ENCODE results near the gene TRPC3.

TRPC3 gene

DNA sequence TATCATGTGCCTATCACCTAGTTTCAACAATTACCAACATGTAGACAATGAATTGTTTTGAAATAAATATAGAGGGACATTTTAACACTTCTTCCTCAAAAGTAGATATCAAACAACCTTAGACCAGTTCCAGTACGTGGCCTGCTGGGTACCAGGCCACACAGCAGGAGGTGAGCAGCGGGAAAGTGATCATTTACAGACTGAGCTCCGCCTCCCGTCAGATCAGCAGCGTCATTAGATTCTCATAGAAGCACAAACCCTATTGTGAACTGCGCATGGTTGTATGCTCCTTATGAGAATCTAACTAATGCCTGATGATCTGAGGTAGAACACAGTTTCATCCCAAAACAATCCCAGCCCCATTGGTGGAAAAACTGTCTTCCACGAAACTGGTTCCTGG, 88.1 kb downstream of the TRPC3 start:
- H3K4me1 Mint-ChIP-seq = peaks cover 15% of the 10 kb centered on the region

DNA sequence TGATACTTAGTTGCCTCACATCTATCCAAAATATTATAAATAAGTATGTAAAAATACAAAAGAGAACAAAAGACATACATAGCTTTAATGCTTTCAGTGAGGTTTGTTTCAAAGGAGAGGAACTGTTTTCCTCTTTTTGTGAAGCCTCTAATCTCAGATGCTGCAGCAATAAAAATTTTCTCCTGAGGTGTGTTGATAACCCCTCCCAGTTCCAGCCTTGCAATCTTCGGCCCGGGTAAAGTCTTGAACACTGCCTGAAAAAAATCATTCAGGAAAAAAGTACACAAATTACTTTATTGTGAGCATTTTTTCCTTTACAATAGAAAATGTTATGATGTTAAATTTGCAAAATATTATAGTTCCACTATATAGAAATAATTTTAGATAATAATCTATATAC, 90.4 kb downstream of the TRPC3 start:
- Mint-ChIP-seq H3K27ac (no peak overlapping the region), H3K4me1 (peaks cover 10% of the 10 kb centered on the region), H3K9me3 (no peaks in the 10 kb centered on the region), H3K36me3 (peaks cover 11% of the 10 kb centered on the region), H3K27me3 (no peaks in the 10 kb centered on the region), H3K4me3 (no peak overlapping the region)

More for the DNA sequence above, 88.1 kb downstream of the TRPC3 start:
- Mint-ChIP-seq H3K9me3 (no peaks in the 10 kb centered on the region), H3K27me3 (no peaks in the 10 kb centered on the region), H3K36me3 (peaks cover 19% of the 10 kb centered on the region), H3K27ac (no peak overlapping the region), H3K4me3 (no peak overlapping the region)

DNA sequence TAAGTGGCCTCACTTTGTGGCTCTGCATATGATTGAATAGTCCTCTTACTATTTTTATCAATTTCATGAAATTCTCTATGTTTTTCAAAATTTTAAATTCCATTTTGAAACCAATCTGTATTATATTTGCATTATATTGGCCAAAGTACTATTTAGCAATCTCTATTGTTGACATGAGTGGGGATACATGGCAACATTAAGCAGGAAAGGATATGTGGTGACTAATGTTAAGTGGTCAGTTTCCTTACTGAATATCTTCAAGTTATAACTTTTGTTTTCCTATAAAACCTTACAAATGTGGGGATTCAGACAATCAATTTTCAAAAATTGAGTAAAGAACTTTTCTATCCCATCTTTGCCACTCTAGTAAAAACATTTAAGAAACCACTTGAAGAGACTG, 91.7 kb downstream of the TRPC3 start:
- Mint-ChIP-seq H3K27ac (no peak overlapping the region), H3K4me1 (peaks cover 4% of the 10 kb centered on the region), H3K9me3 (no peaks in the 10 kb centered on the region), H3K36me3 (peaks cover 3% of the 10 kb centered on the region), H3K4me3 (no peak overlapping the region), H3K27me3 (no peaks in the 10 kb centered on the region)

DNA sequence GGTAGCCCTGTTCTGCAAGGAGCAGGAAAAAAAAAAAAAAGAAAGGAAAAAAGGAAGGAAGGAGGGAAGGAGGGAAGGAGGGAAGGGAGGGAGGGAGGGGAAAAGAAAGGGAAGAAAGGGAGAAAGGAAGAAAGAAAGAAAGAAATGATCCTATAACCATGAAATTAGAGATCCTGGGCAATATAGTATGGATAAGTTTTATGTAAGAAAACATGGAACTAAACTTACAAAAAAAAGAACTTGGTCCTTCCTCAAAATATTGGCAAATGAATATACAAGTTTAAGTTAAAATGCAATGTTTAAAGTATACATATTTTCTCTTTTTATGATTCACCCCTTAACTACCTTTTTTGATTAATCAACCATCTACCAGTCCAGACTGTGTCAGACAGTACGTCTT, 100.5 kb downstream of the TRPC3 start:
- H3K4me1 Mint-ChIP-seq = no peaks in the 10 kb centered on the region
- H3K27me3 Mint-ChIP-seq = no peaks in the 10 kb centered on the region
- peaks cover 9% of the 10 kb centered on the region for H3K36me3 Mint-ChIP-seq
- no peaks in the 10 kb centered on the region for H3K9me3 Mint-ChIP-seq
- H3K4me3 Mint-ChIP-seq = no peak overlapping the region
- no peak overlapping the region for H3K27ac Mint-ChIP-seq

DNA sequence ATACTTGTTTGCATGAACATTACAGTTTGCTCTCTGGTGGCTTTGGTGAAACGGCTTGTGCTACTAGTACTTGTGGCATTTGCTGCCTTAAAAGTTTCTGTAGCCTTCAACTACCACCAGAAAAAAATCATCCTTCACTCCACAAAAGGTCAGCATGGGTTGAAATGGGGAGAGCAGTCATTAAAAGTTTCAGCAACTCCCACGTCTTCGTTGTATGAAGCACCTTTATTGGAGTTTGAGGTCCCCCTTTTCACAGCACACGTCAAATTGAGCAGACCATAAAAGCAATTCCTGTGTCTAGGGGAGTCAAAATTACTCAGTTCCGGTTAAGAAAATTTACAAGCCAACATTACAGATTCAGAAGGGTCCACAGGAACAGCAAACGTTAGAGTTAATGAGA, 105.2 kb downstream of the TRPC3 start:
- no peaks in the 10 kb centered on the region for H3K4me1 Mint-ChIP-seq
- no peak overlapping the region for H3K4me3 Mint-ChIP-seq

DNA sequence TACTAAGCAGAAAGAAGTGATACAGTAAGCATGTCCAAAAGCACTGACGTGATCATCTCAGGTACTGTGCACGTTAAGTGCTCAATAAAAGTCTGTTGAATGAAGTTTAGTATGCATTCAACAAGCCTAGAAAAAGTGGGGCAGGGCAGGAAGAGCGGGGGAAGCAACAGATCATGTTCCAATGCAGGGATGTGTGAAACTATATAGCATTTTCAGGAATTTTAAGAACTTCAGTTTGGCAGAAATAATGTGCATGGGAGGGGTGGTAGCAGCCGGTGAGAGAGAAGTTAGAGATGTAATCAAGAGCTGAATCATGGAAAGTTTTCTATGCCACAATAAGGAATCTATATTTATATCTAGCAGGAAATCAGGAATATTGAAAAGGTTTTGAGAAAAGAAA, 109.0 kb downstream of the TRPC3 start:
- Mint-ChIP-seq H3K27me3 (no peaks in the 10 kb centered on the region), H3K27ac (no peak overlapping the region), H3K4me1 (no peaks in the 10 kb centered on the region), H3K36me3 (peaks cover 23% of the 10 kb centered on the region), H3K9me3 (no peaks in the 10 kb centered on the region), H3K4me3 (no peak overlapping the region)

More for the DNA sequence above, 105.2 kb downstream of the TRPC3 start:
- Mint-ChIP-seq H3K9me3 (no peaks in the 10 kb centered on the region), H3K36me3 (peaks cover 18% of the 10 kb centered on the region), H3K27ac (no peak overlapping the region), H3K27me3 (no peaks in the 10 kb centered on the region)

DNA sequence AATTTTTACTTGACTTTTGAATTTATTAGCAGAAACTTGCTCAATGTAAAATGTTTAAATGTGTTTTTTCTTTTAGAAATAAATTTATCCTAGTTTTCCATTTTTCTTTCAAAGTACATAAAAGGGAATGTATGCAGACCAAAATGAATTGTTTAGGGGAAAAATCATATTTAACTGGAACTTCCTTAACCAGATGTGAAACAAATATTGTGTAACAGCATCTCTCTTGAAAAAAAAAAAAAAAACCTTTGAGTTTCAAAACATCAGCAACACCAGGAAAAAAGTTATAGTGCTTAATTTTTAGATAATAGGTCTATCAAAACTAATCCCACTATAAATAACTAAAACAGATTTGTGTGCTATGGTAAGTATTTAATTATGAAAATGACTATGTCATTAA, 113.7 kb downstream of the TRPC3 start:
- Mint-ChIP-seq H3K27ac (no peak overlapping the region), H3K36me3 (peaks cover 18% of the 10 kb centered on the region), H3K27me3 (no peaks in the 10 kb centered on the region), H3K4me1 (no peaks in the 10 kb centered on the region), H3K4me3 (no peak overlapping the region), H3K9me3 (no peaks in the 10 kb centered on the region)

DNA sequence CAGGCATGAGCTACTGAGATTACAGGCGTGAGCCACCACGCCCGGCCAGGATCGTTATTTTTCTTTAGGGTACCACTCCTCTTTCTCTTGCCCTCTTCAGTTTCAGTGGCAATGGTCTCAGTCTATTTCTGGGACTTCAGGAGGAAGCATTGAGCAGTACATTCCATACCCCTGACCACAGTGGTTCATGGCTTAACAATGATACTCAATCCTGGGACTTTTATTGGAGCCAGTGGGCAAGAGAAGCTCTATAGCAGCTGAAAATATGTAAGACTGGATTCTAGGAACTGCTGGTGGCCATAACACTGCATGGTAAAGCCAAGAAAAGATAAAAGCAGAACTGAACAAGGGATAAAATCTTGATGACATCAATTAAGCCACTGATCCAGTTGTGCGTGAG, 122.3 kb downstream of the TRPC3 start:
- H3K9me3 Mint-ChIP-seq = no peaks in the 10 kb centered on the region
- H3K4me3 Mint-ChIP-seq = no peak overlapping the region
- H3K36me3 Mint-ChIP-seq = peaks cover 1% of the 10 kb centered on the region
- H3K4me1 Mint-ChIP-seq = no peaks in the 10 kb centered on the region
- no peak overlapping the region for H3K27ac Mint-ChIP-seq
- no peaks in the 10 kb centered on the region for H3K27me3 Mint-ChIP-seq

Measured in activated naive CD4-positive, alpha-beta T cell treated with anti-CD3 and anti-CD28 coated beads, Interleukin-2, amount 50 U/mL, for 24 hours (primary cell).